IMR-90 (cell line): Measurements from ENCODE around the gene ABITRAM. TPM values are rescaled to one million over a fixed set of nuclear protein-coding genes. Genes with fewer than 3 reads are reported as not detected.

Source experiments
- ATAC-seq: fragments of 200-7000 bp; cut with Tn5 transposase; 2 replicates; pipeline ENCODE4 v1.9.1; 2020; ENCODE audit warnings: low read depth, mild to moderate bottlenecking, moderate library complexity
- BruUV-seq: library from RNA; stranded (reverse); fragments of 400-500 nt; replicated peaks from 2 replicates; lab custom pipeline; 2021; lab: Mats Ljungman, UMichigan
- CTCF ChIA-PET: fragments of 300-600 bp; formaldehyde crosslinking; extraction: SDS; loops from one replicate; lab custom pipeline; 2021; ENCODE audit warnings: antibody characterized with exemption; lab: Yijun Ruan, JAX
- POLR2A ChIA-PET: fragments of 300-600 bp; sonication (Branson Sonifier 250); formaldehyde crosslinking; loops from one replicate; lab custom pipeline; 2022; ENCODE audit warnings: antibody characterized with exemption; ENCODE audit not compliant: unreplicated experiment; lab: Charles Lee
- DNase-seq: peaks from one replicate; pipeline ENCODE4 v3.0.0; 2013
- H2AFZ ChIP-seq: replicated peaks from 2 replicates; pipeline ENCODE3; 2013; ENCODE audit warnings: low read length, mild to moderate bottlenecking; ENCODE audit not compliant: poor library complexity
- H2AK5ac ChIP-seq: 2 replicates; pipeline ENCODE4 v1.6.1; 2013; ENCODE audit warnings: low read depth, low read length, inconsistent platforms
- H2AK9ac ChIP-seq: replicated peaks from 2 replicates; pipeline ENCODE3; 2013; ENCODE audit warnings: mild to moderate bottlenecking, low read depth, low read length, moderate library complexity; ENCODE audit not compliant: poor library complexity
- H2BK120ac ChIP-seq: 2 replicates; pipeline ENCODE4 v1.6.1; 2013; ENCODE audit warnings: low read depth, low read length, inconsistent platforms
- H2BK15ac ChIP-seq: 3 replicates; pipeline ENCODE4 v1.6.1; 2013; ENCODE audit warnings: low read depth, low read length, inconsistent platforms
- H2BK20ac ChIP-seq: 2 replicates; pipeline ENCODE4 v1.6.1; 2013; ENCODE audit warnings: low read depth, mild to moderate bottlenecking, inconsistent platforms, low read length, moderate library complexity
- H2BK5ac ChIP-seq: 2 replicates; pipeline ENCODE4 v1.6.1; 2013; ENCODE audit warnings: mild to moderate bottlenecking, low read depth, low read length, inconsistent platforms; ENCODE audit not compliant: poor library complexity, severe bottlenecking
- H3K14ac ChIP-seq: replicated peaks from 2 replicates; pipeline ENCODE4 v1.6.1; 2013; ENCODE audit warnings: low read depth, low read length, inconsistent platforms
- H3K18ac ChIP-seq: 2 replicates; pipeline ENCODE4 v1.6.1; 2013; ENCODE audit warnings: low read depth, low read length, control low read depth
- H3K23ac ChIP-seq: 2 replicates; pipeline ENCODE4 v1.6.1; 2013; ENCODE audit warnings: low read depth, low read length, inconsistent platforms
- H3K27ac ChIP-seq: 2 replicates; pipeline ENCODE4 v1.5.1; 2013; ENCODE audit warnings: mild to moderate bottlenecking, control low read depth, low read length; ENCODE audit not compliant: insufficient read depth
- H3K27me3 ChIP-seq: 2 replicates; pipeline ENCODE4 v1.6.1; 2013; ENCODE audit warnings: low read length; ENCODE audit not compliant: control insufficient read depth, insufficient read depth
- H3K36me3 ChIP-seq: 2 replicates; pipeline ENCODE4 v1.6.1; 2013; ENCODE audit warnings: low read length, mixed read lengths; ENCODE audit not compliant: control insufficient read depth, insufficient read depth
- H3K4ac ChIP-seq: 2 replicates; pipeline ENCODE4 v1.6.1; 2013; ENCODE audit warnings: low read depth, low read length, inconsistent platforms
- H3K4me1 ChIP-seq: 2 replicates; pipeline ENCODE4 v1.6.1; 2013; ENCODE audit warnings: low read length, mixed read lengths; ENCODE audit not compliant: control insufficient read depth, insufficient read depth
- H3K4me2 ChIP-seq: 2 replicates; pipeline ENCODE4 v1.6.1; 2013; ENCODE audit warnings: low read depth, mild to moderate bottlenecking, control low read depth, low read length, moderate library complexity
- H3K4me3 ChIP-seq: 2 replicates; pipeline ENCODE4 v1.5.1; 2013; ENCODE audit warnings: low read depth, mild to moderate bottlenecking, control low read depth, low read length, moderate library complexity; ENCODE audit not compliant: insufficient read depth
- H3K56ac ChIP-seq: 2 replicates; pipeline ENCODE4 v1.6.1; 2013; ENCODE audit warnings: low read length, inconsistent platforms; ENCODE audit not compliant: insufficient read depth; ENCODE audit errors: extremely low read depth
- H3K79me1 ChIP-seq, 2 experiments: 2 replicates each; pipeline ENCODE4 v1.6.1; 2013; ENCODE audit warnings: low read length in 2 of 2, inconsistent platforms in 1 of 2, low read depth in 1 of 2
- H3K9ac ChIP-seq: 2 replicates; pipeline ENCODE4 v1.6.1; 2013; ENCODE audit warnings: low read depth, low read length, control low read depth
- H3K9me1 ChIP-seq: 2 replicates; pipeline ENCODE4 v1.6.1; 2013; ENCODE audit warnings: low read length, inconsistent platforms; ENCODE audit not compliant: insufficient read depth
- H3K9me3 ChIP-seq: 2 replicates; pipeline ENCODE4 v1.6.1; 2013; ENCODE audit warnings: low read length; ENCODE audit not compliant: control insufficient read depth, insufficient read depth
- H4K20me1 ChIP-seq: 2 replicates; pipeline ENCODE4 v1.6.1; 2013; ENCODE audit warnings: low read length, inconsistent platforms; ENCODE audit not compliant: insufficient read depth
- H4K5ac ChIP-seq: 2 replicates; pipeline ENCODE4 v1.6.1; 2013; ENCODE audit warnings: mild to moderate bottlenecking, low read depth, low read length, control low read depth
- H4K8ac ChIP-seq, 2 experiments: 2 replicates each; pipeline ENCODE4 v1.6.1; 2013; ENCODE audit warnings: low read depth in 2 of 2, low read length in 2 of 2, control low read depth in 1 of 2, inconsistent platforms in 1 of 2
- H4K91ac ChIP-seq: 2 replicates; pipeline ENCODE4 v1.6.1; 2013; ENCODE audit warnings: low read depth, low read length, inconsistent platforms; ENCODE audit not compliant: insufficient read depth
- FOS ChIP-seq: fragments of 150-350 bp; IDR thresholded peaks from 2 replicates; pipeline ENCODE4 v1.6.1; 2016; ENCODE audit warnings: low read depth, low read length
- MAFK ChIP-seq: IDR thresholded peaks from 2 replicates; pipeline ENCODE4 v1.6.1; 2012; ENCODE audit warnings: low read depth, low read length, improper control_type of control experiment
- MAZ ChIP-seq: IDR thresholded peaks from 2 replicates; pipeline ENCODE4 v1.6.1; 2012; ENCODE audit warnings: low read depth, mild to moderate bottlenecking, low read length, improper control_type of control experiment, moderate library complexity, borderline replicate concordance
- MXI1 ChIP-seq: IDR thresholded peaks from 2 replicates; pipeline ENCODE4 v1.6.1; 2012; ENCODE audit warnings: low read depth, mild to moderate bottlenecking, low read length, moderate library complexity, borderline replicate concordance
- NFE2L2 ChIP-seq: fragments of 150-350 bp; IDR thresholded peaks from 2 replicates; pipeline ENCODE4 v1.6.1; 2016; ENCODE audit warnings: low read depth, mild to moderate bottlenecking, low read length
- POLR2A ChIP-seq: IDR thresholded peaks from 2 replicates; pipeline ENCODE4 v1.6.1; 2012; ENCODE audit warnings: mild to moderate bottlenecking, low read depth, low read length
- RCOR1 ChIP-seq: IDR thresholded peaks from 2 replicates; pipeline ENCODE4 v1.6.1; 2012; ENCODE audit warnings: mild to moderate bottlenecking, low read length, improper control_type of control experiment; ENCODE audit not compliant: insufficient replicate concordance
- SMC3 ChIP-seq: fragments of 150-350 bp; IDR thresholded peaks from 2 replicates; pipeline ENCODE4 v1.6.1; 2016; ENCODE audit warnings: low read depth, mild to moderate bottlenecking, antibody characterized with exemption, low read length, moderate library complexity
- WGBS, 2 experiments: methylation state at CpG; one replicate each; pipeline versions ENCODE4 v1.1.5 to v1.1.7; 2013; ENCODE audit warnings: missing lambda C conversion rate in 2 of 2; ENCODE audit not compliant: insufficient read length in 1 of 2; ENCODE audit errors: extremely low coverage in 2 of 2; 5-methylcytosine and 5-hydroxymethylcytosine counted together
- dilution Hi-C: fragments of 300-500 bp; cut with HindIII; formaldehyde crosslinking; loops from one replicate; pipeline ENCODE4 v1.14.3; 2018; ENCODE audit warnings: low sequenced_read_pairs; ENCODE audit not compliant: unreplicated experiment
- in situ Hi-C: fragments of 300-500 bp; cut with MboI; formaldehyde crosslinking; loops from 3 replicates; pipeline ENCODE4 v1.14.3; 2019; ENCODE audit warnings: low sequenced_read_pairs, inconsistent platforms, mixed read lengths
- intact Hi-C: fragments of 100-400 bp; cut with micrococcal nuclease; formaldehyde crosslinking; loops from 2 replicates; pipeline ENCODE4 v1.10.0; 2022
- polyA plus RNA-seq, 3 experiments: library from polyadenylated mRNA; depleted of rRNA; stranded (reverse); fragments of >200 nt; gene quantifications; 2 replicates each; pipeline ENCODE4 v1.2.3, GENCODE V29; 2012; ENCODE audit warnings: low replicate concordance in 1 of 3
- total RNA-seq: library from RNA; depleted of rRNA; stranded (reverse); fragments of >200 nt; gene quantifications from 2 replicates; pipeline ENCODE4 v1.2.3, GENCODE V29; 2012
- TF ChIP-seq, protein P1 (sequence below): conservative IDR thresholded peaks from 2 replicates; pipeline ENCODE4 v1.5.1; 2012; ENCODE audit warnings: mild to moderate bottlenecking, low read depth, low read length, improper control_type of control experiment

ABITRAM gene
- total and polyA plus RNA-seq, 2 of the 4 experiments (the other 2 are of a cell fraction), result 8.6 to 10.3 TPM

DNA sequence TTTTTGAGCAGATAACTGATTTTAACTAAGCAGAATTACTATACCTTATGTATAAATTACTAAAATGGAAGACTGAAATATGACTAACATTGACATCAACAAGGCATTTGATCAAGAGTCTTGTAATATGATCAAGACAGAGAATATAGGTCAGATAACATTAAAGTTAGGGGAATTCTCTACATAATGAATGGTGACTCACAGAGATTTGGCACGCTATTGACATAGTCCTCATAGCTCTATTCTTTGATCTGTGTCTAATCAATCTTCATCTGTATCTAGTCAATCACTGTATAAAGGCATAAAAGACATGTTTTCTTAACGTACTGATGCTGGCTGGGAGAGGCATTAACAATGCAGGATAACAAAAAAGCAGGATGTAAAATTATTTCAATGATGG, 17.4 kb downstream of the ABITRAM start:
- Histone ChIP-seq H3K56ac (no peak overlapping the region), H3K4me2 (no peak overlapping the region), H2AK9ac (no peak overlapping the region), H3K4ac (no peak overlapping the region), H3K4me3 (no peak overlapping the region), H4K5ac (no peak overlapping the region), H2AFZ (no peak overlapping the region), H2AK5ac (no peak overlapping the region), H3K9ac (no peak overlapping the region), H4K91ac (no peak overlapping the region), H2BK120ac (no peak overlapping the region), H3K27me3 (no peaks in the 10 kb centered on the region), H3K36me3 (peaks cover 2% of the 10 kb centered on the region), H4K20me1 (no peaks in the 10 kb centered on the region), H2BK15ac (no peak overlapping the region), H2BK5ac (no peak overlapping the region), H3K79me1 (no peaks in the 10 kb centered on the region; a peak in 1 of 4 replicates), H3K27ac (no peak overlapping the region), H3K4me1 (no peaks in the 10 kb centered on the region), H3K9me1 (no peaks in the 10 kb centered on the region), H3K18ac (no peak overlapping the region), H3K23ac (no peak overlapping the region), H3K14ac (no peak overlapping the region), H2BK20ac (no peak overlapping the region), H3K9me3 (no peaks in the 10 kb centered on the region), H4K8ac (no peak overlapping the region)
- ChIA-PET CTCF (interaction anchor here (1.5 kb wide), 1 partner anchor 9 kb away, joined by 4 read pairs; no protein-coding TSS in a partner anchor), POLR2A (no interaction called here)
- dilution Hi-C loops, result no loop called here
- intact Hi-C loops, result no loop called here
- no TSS peak for BruUV-seq
- no CpG with 5 or more reads among the region's 2 CpGs for WGBS, 2 experiments
- ATAC-seq (no peak), DNase-seq (peak; percentile 1)
- no peak for TF ChIP-seq FOS
- no peak for TF ChIP-seq POLR2A
- TF ChIP-seq MXI1, result no peak
- no peak for TF ChIP-seq RCOR1
- TF ChIP-seq NFE2L2, result no peak
- no peak for TF ChIP-seq MAZ
- no peak for TF ChIP-seq MAFK
- no peak for TF ChIP-seq SMC3
- TF ChIP-seq, protein P1, sequence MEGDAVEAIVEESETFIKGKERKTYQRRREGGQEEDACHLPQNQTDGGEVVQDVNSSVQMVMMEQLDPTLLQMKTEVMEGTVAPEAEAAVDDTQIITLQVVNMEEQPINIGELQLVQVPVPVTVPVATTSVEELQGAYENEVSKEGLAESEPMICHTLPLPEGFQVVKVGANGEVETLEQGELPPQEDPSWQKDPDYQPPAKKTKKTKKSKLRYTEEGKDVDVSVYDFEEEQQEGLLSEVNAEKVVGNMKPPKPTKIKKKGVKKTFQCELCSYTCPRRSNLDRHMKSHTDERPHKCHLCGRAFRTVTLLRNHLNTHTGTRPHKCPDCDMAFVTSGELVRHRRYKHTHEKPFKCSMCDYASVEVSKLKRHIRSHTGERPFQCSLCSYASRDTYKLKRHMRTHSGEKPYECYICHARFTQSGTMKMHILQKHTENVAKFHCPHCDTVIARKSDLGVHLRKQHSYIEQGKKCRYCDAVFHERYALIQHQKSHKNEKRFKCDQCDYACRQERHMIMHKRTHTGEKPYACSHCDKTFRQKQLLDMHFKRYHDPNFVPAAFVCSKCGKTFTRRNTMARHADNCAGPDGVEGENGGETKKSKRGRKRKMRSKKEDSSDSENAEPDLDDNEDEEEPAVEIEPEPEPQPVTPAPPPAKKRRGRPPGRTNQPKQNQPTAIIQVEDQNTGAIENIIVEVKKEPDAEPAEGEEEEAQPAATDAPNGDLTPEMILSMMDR, result no peak
- in situ Hi-C loops, result no loop called here
